NCI-H1092 (cell line): ENCODE measurements around the gene WBP11.

Experiments
- DNase-seq: peaks from one replicate; lab custom pipeline; 2025; lab: John Stamatoyannopoulos, UW

Gene WBP11

DNA sequence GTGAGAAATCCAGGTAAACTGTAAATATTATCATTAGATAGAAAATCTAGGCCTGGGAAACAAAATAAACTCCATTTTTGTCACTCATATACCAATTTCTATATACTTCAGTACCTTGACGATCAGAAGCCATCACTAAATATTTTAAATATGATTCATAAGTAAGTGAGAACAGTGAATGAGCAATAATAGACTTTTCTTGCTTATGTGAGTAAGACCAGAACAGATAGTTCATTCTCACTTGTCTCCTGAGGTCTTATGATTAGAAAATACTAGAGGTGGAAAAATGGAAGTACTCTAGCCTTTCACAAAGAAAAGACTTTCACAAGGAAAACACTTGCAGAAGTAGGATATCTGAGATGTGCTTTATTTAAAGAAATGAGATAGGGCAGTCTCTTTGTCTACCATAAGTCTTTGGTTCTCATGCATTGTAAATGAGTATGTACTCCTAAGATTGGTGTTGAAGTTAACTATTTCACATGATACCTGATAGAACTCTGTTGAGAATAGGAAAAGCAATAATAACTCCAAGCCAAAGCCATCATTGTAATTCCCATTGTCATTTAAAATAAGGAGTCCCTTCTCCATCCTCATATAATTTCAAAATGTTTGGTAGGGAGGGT is 20.8 kb upstream of the WBP11 start:
- DNase-seq: no peak

DNA sequence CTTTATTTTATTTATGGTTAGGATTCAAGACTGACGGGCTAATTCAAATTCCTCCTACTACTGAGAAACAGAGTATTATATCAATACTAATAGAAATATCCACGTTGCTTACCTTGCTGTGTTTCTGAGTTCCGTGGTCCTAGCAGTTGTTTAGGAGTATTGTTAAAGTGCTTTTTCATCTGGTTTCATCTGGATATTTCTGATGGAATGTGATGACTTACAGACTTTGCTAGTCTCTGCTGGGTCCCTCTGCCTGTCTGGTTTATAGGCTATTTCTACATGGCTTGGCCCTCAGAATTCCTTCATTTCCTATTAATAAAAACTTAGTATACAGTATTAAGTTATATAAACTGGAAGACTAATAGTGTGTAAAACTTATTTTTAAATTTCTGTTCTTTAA is 10.7 kb upstream of the WBP11 start, which contains the start of gene SMCO3:
SMCO3 (minus strand) TSS at position 169 of the 400 bp plus-strand sequence. CDS start 7,502 bp downstream, outside the sequence.
- DNase-seq: no peak

DNA sequence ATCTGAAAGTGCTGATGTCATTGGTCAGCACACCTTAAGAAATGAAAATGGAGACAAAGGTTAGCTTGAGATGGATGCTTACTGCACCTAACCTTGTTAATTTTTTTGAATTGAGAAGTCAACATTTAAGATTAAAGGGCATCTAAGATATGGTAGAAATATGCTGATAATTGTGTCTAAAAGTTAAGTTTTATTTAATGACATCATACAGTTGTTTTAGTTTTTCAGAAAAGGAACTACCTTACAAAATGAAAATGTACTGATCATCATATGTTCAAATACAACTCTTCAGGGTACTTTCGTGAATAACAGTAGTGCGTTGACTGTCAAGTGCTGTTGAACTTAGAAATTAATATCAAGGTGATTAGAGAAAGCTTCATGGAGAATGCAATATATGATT is 8.2 kb upstream of the WBP11 start:
- no peak for DNase-seq

- DNase-seq: peak; percentile 12
Observed at GRCh38 chr12:14810953-14811483, 7.7 kb upstream of the WBP11 start.

DNA sequence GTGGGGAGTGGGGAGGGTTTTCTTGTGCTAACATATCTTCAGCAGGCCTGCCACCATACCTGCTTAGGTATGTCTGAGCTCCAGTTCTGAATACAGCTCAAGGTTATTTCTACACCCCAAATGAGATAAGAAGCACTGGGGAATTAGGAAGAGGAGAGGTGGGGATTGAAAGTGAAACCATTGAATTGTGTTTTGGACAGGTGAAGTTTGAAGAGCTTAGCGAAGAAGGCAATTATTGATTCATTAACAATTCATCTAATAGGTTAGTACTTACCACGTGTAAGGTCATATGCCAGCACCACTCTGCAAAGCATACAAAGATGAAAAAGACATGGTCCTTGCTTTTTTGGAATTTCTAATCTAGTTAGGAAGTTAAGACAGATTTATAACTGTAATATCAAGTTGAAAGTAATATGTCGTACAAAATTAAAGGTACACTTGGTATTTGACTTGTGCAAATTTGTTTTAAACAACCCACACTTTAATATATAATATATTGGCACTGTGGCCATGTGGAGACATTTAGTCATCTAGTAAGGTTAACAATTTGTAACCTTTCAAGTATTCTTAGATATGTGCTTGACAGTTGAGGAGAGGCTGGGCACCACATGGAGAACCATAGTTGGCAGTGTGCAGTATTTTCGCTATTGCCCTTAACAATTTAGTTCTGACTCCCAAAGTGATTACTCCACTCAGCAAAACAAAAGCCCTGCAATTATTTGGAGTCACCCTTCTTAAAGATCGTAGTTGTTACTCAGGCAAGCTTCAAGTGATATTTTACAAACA is 7.1 kb upstream of the WBP11 start:
- DNase-seq: no peak

DNA sequence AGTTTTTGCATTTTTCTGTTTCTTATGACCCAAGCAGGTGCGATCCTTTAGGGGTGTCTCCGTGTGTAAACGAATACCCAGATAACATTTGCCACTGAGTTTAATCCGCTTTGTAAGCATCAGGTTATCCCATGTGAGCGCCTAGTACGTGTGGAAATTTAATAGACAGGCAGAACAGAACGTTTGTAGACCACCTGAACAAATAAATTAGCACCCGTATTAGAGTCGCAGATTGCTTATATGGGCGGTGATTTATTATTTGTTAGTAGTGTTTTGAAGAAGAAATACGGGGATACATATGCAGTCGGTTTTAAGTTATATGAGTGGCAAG is 517 bp upstream of the WBP11 start:
- DNase-seq: peak; percentile 32

- DNase-seq: no peak
Observed at GRCh38 chr12:14802721-14803010, 612 bp downstream of the WBP11 start.

GRCh38 chr12:14802247-14802646 is 1.0 kb downstream of the WBP11 start:
- no peak for DNase-seq

- DNase-seq: no peak
Observed at GRCh38 chr12:14795028-14795448, 8.2 kb downstream of the WBP11 start.

- no peak for DNase-seq
Observed at GRCh38 chr12:14785568-14785967, 17.7 kb downstream of the WBP11 start.

DNA sequence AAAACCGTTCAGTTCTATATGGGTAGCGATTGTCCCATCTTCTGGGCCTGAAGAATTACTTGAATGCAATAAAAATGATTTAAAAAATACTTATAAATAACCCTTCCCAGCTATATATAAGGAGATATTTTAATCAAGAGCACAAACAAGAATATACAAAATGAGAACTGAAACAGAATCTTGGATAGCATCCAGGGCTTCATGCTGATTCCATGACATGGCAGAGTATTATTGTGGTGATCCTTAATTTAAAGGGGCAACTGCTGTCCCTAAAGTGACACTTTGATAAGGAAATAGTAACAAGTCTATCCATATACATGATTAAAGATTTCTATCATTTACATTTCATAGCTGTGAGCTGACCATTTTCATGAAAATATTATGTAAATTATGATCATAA is 18.8 kb downstream of the WBP11 start:
- DNase-seq: no peak

DNA sequence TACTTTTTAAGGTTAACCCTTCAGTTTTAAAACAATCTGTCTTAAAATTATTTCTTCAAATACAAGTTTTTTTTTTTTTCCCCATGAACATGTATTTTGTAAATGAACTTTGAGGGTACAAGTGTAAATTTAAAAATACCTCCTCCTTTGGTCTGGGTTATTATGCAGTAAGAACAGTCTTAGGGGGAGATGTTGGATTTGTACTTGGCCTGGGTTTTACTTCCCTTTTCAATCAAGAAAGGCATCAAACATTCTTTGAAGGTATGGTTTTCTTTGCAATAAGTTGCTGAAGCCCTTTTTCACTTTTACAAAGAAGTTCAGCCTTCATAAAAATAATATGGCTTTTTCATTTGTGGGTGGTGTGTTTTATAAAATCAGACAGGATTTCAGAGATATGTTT is 20.5 kb downstream of the WBP11 start:
- no peak for DNase-seq

- DNase-seq: no peak
Observed at GRCh38 chr12:14781563-14781962, 21.7 kb downstream of the WBP11 start.

DNA sequence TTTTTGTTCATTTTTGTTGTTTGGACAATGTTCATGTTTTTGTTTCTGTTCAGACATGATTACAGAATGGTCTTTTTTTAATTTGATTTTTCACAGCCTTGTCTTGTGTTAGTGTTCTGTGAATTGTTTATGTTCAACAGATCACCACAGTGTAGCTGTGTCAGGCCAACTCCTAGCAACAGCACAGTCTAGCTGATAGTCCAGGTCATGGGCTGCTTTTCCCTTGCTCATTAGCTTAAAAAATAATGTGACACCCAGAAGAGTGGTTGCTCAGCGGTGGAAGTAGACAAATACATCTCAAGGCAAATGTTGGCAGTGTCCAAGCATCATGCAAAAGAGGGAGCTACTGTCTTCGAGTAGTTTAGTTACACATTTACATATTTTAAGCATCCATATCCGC is 22.4 kb downstream of the WBP11 start:
- no peak for DNase-seq

GRCh38 chr12:14779834-14780233 is 23.4 kb downstream of the WBP11 start:
- no peak for DNase-seq

DNA sequence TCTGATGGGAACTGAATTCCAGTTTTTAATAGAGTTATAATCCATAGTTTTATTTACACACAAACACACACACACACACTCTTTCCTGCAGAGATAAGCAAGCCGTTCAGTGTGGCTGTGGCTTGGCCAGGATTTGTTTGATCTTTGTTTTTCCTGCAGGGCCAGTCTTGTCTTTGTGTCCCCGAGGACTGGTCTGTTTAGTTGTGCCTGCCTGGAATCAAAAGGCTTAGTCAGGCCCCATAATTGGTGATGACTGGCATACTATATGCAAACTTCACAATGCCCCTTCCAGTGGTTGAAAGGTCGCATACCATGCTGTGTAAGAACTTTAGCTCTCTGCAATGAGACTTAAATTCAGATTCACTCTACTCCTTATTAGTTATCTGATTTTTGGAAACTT is 26.0 kb downstream of the WBP11 start:
- DNase-seq: no peak

- DNase-seq: no peak
Observed at GRCh38 chr12:14776236-14776961, 26.9 kb downstream of the WBP11 start.

DNA sequence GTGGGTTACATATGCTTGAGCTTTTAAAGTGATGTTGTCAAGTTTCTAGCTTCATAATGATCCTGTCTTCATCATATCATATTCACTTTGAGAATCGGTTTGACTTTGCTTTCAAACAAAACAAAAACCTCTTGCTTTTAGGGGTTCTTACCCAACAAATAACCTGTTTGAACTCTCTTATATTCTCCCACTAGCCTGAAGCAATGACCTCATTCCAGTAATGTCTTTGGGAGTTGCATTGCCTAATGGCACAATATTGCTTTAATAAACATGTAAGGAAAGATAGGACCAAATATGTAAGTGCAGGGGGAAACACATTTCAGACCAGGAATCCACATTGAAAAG is 27.7 kb downstream of the WBP11 start:
- no peak for DNase-seq

DNA sequence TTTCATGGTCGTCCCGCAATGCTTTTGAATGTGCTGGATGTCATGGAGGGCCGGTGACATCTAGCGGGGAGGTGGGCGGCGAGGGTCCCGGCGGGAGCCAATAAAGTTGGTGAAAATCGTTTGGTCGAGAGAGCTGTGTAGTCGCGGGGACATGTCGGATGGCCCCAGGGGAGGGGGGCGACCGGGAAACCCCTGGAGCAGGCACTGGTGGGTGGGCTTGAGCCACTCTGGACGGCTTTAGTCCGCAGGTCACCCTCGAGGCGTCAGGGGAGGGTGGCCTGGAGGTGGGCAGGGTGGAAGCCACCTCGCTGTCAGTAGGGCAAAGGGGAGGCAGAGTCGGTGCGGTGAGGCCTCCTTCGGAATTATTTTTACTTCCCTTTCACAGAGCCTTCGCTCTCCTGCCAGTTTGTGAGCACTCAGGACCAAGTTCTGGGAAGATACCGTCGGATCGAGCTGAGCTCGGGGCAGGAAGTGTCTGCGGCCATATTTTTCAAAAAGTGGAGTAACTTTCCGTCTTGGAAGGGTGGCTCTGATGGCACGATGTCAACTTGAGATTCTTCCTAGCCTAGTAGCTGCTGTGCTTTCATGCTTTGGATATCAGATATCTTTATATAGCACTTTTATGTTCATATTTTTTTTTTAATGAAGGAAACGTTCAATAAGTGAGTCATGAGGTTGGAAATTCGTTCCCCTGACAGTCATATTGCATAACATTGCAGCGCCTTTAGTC is 28.2 kb downstream of the WBP11 start:
- DNase-seq: no peak

DNA sequence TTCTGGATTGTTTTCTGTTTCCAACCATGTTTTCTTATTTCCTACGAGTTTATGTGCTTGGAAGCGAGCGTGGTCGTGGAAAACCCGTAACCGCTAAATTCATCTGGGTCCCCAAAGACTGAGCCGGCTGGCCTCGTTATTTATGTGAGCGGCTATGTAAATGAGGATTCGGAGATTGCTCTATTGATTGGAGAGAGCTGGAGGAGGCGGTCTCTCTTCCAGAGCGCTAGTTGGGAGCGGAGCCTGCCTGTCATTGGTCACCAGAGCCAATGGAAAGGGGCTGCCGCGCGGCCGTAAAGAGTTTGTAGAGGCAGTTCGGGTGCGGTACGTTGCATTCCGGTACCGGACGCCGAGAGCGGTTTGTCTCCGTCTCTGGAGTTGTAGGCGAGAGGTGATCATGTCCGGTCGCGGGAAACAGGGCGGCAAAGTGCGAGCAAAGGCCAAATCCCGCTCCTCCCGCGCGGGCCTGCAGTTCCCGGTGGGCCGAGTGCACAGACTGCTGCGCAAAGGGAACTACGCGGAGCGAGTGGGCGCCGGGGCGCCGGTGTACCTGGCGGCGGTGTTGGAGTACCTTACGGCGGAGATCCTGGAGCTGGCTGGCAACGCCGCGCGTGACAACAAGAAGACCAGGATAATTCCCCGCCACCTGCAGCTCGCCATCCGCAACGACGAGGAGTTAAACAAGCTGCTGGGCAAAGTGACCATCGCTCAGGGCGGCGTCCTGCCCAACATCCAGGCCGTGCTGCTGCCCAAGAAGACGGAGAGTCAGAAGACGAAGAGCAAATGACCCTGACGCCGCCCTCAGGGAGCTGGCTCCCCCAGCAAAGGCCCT is 29.0 kb downstream of the WBP11 start:
- no peak for DNase-seq

- no peak for DNase-seq
Observed at GRCh38 chr12:14773685-14774073, 29.6 kb downstream of the WBP11 start.

DNA sequence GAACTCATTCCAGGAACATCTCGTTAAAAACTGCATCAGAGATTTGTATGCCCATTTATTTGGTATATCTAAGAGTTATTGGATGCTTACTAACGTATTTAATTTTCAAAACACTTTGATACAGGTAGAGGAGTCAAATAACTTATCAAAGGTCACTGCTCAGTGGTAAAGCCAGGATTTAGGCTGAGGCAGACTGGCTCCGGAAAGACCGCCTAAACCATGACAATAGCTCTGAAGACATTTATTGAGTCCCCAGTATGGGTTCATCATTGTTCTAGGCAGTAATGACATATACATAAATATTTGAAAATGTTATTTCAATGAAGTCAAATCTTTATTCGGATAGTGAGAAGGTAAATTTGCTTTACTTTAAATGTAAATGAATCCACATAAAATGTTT is 30.3 kb downstream of the WBP11 start:
- no peak for DNase-seq
